HEK293 (cell line): ENCODE results near the gene EARS2.
A peak's percentile ranks its signal among the peaks of the same experiment; 100 is the strongest.

Experiments
- CTCF ChIA-PET: fragments of 350-600 bp; formaldehyde crosslinking; extraction: SDS; loops from one replicate; lab custom pipeline; 2021; ENCODE audit warnings: antibody characterized with exemption; lab: Yijun Ruan, JAX
- POLR2A ChIA-PET: fragments of 300-600 bp; formaldehyde crosslinking; extraction: SDS; loops from one replicate; lab custom pipeline; 2020; ENCODE audit warnings: antibody characterized with exemption, inconsistent platforms; lab: Yijun Ruan, JAX
- H3K27ac ChIP-seq: fragments of 200-500 bp; sonication (Bioruptor generic); 2 replicates; pipeline ENCODE4 v1.5.1; 2014; ENCODE audit warnings: low read depth, low read length, control low read depth, inconsistent platforms; ENCODE audit errors: extremely low read depth
- H3K36me3 ChIP-seq, 2 experiments: fragments of 200-500 bp in 1 of 2; sonication (Bioruptor generic) in 1 of 2; 1 replicate in 1 of 2; 2 replicates in 1 of 2; pipeline ENCODE4 v1.5.1; 2014 to 2017; ENCODE audit warnings: inconsistent platforms in 2 of 2, low read length in 2 of 2; ENCODE audit not compliant: control insufficient read depth in 2 of 2, insufficient read depth in 1 of 2
- H3K4me1 ChIP-seq: fragments of 200-500 bp; sonication (Bioruptor generic); 2 replicates; pipeline ENCODE4 v1.5.1; 2014; ENCODE audit warnings: mild to moderate bottlenecking, low read length, inconsistent platforms; ENCODE audit not compliant: control insufficient read depth, insufficient read depth
- H3K4me3 ChIP-seq: 2 replicates; pipeline ENCODE4 v1.5.1; 2011; ENCODE audit warnings: low read depth, mild to moderate bottlenecking, control low read depth, low read length, moderate library complexity
- H3K9me3 ChIP-seq: fragments of 200-500 bp; sonication (Bioruptor generic); 2 replicates; pipeline ENCODE4 v1.5.1; 2014; ENCODE audit warnings: low read depth, low read length, inconsistent platforms; ENCODE audit not compliant: control insufficient read depth, insufficient read depth
- GLI4 ChIP-seq: fragments of 450-650 bp; formaldehyde crosslinking; IDR thresholded peaks from 2 replicates; pipeline ENCODE4 v1.5.1; 2016; ENCODE audit warnings: missing biosample characterization, missing genetic modification characterization
- GLIS1 ChIP-seq: fragments of 450-650 bp; formaldehyde crosslinking; IDR thresholded peaks from 2 replicates; pipeline ENCODE4 v1.5.1; 2016; ENCODE audit warnings: missing biosample characterization, missing genetic modification characterization
- GLIS2 ChIP-seq: fragments of 450-650 bp; formaldehyde crosslinking; IDR thresholded peaks from 2 replicates; pipeline ENCODE4 v1.5.1; 2016; ENCODE audit warnings: missing biosample characterization, missing genetic modification characterization
- HOXD13 ChIP-seq: sonication (generic); formaldehyde crosslinking; IDR thresholded peaks from 2 replicates; pipeline ENCODE4 v1.8.0; 2022; ENCODE audit warnings: missing genetic modification reagents, borderline replicate concordance
- IKZF3 ChIP-seq: fragments of 450-650 bp; IDR thresholded peaks from 2 replicates; pipeline ENCODE4 v1.5.0; 2018; ENCODE audit warnings: missing biosample characterization, mild to moderate bottlenecking, missing genetic modification characterization, moderate library complexity
- KLF9 ChIP-seq: fragments of 450-650 bp; formaldehyde crosslinking; IDR thresholded peaks from 2 replicates; pipeline ENCODE4 v1.5.1; 2016; ENCODE audit warnings: missing biosample characterization, missing genetic modification characterization, low read depth
- OSR2 ChIP-seq: fragments of 450-650 bp; formaldehyde crosslinking; IDR thresholded peaks from 2 replicates; pipeline ENCODE4 v1.5.1; 2016; ENCODE audit warnings: missing biosample characterization, missing genetic modification characterization
- PATZ1 ChIP-seq: fragments of 450-650 bp; formaldehyde crosslinking; IDR thresholded peaks from 2 replicates; pipeline ENCODE4 v1.5.1; 2016; ENCODE audit warnings: missing biosample characterization, missing genetic modification characterization
- RBAK ChIP-seq: fragments of 450-650 bp; formaldehyde crosslinking; IDR thresholded peaks from 2 replicates; pipeline ENCODE4 v1.5.1; 2016; ENCODE audit warnings: missing biosample characterization, missing genetic modification characterization
- SCRT2 ChIP-seq: fragments of 450-650 bp; formaldehyde crosslinking; IDR thresholded peaks from 2 replicates; pipeline ENCODE4 v1.5.1; 2016; ENCODE audit warnings: missing biosample characterization, missing genetic modification characterization
- SP3 ChIP-seq: fragments of 450-650 bp; formaldehyde crosslinking; IDR thresholded peaks from 2 replicates; pipeline ENCODE4 v1.5.1; 2016; ENCODE audit warnings: missing biosample characterization, missing genetic modification characterization
- ZNF175 ChIP-seq: fragments of 450-650 bp; formaldehyde crosslinking; IDR thresholded peaks from 2 replicates; pipeline ENCODE4 v1.5.1; 2016; ENCODE audit warnings: missing biosample characterization, missing genetic modification characterization
- ZNF239 ChIP-seq: fragments of 450-650 bp; formaldehyde crosslinking; IDR thresholded peaks from 2 replicates; pipeline ENCODE4 v1.5.1; 2016; ENCODE audit warnings: missing biosample characterization, missing genetic modification characterization
- ZNF26 ChIP-seq: fragments of 450-650 bp; formaldehyde crosslinking; IDR thresholded peaks from 2 replicates; pipeline ENCODE4 v1.5.1; 2016; ENCODE audit warnings: missing biosample characterization, missing genetic modification characterization
- ZNF266 ChIP-seq: fragments of 450-650 bp; formaldehyde crosslinking; IDR thresholded peaks from 2 replicates; pipeline ENCODE4 v1.5.1; 2016; ENCODE audit warnings: missing biosample characterization, missing genetic modification characterization, low read depth
- ZNF292 ChIP-seq: fragments of 450-650 bp; formaldehyde crosslinking; IDR thresholded peaks from 2 replicates; pipeline ENCODE4 v1.5.1; 2016; ENCODE audit warnings: low read depth, missing biosample characterization, missing genetic modification characterization, borderline replicate concordance
- ZNF335 ChIP-seq: fragments of 450-650 bp; formaldehyde crosslinking; conservative IDR thresholded peaks from 2 replicates; pipeline ENCODE4 v1.5.1; 2016; ENCODE audit warnings: missing biosample characterization, missing genetic modification characterization
- ZNF350 ChIP-seq: fragments of 450-650 bp; formaldehyde crosslinking; IDR thresholded peaks from 2 replicates; pipeline ENCODE4 v1.5.0; 2017; ENCODE audit warnings: missing biosample characterization, mild to moderate bottlenecking, missing genetic modification characterization
- ZNF488 ChIP-seq: fragments of 450-650 bp; formaldehyde crosslinking; IDR thresholded peaks from 2 replicates; pipeline ENCODE4 v1.5.1; 2016; ENCODE audit warnings: missing biosample characterization, missing genetic modification characterization
- ZNF521 ChIP-seq: fragments of 450-650 bp; formaldehyde crosslinking; IDR thresholded peaks from 2 replicates; pipeline ENCODE4 v1.5.1; 2017; ENCODE audit warnings: missing biosample characterization, mild to moderate bottlenecking, missing genetic modification characterization
- ZNF571 ChIP-seq: fragments of 450-650 bp; formaldehyde crosslinking; IDR thresholded peaks from 2 replicates; pipeline ENCODE4 v1.5.0; 2017; ENCODE audit warnings: missing biosample characterization, missing genetic modification characterization
- ZNF596 ChIP-seq: fragments of 450-650 bp; IDR thresholded peaks from 2 replicates; pipeline ENCODE4 v1.5.0; 2018; ENCODE audit warnings: missing biosample characterization, mild to moderate bottlenecking, missing genetic modification characterization, moderate library complexity
- ZNF658 ChIP-seq: fragments of 450-650 bp; formaldehyde crosslinking; IDR thresholded peaks from 2 replicates; pipeline ENCODE4; 2016; ENCODE audit warnings: missing biosample characterization, missing genetic modification characterization
- ZNF701 ChIP-seq: fragments of 450-650 bp; formaldehyde crosslinking; IDR thresholded peaks from 2 replicates; pipeline ENCODE4 v1.5.1; 2016; ENCODE audit warnings: missing biosample characterization, missing genetic modification characterization
- ZNF785 ChIP-seq: fragments of 450-650 bp; formaldehyde crosslinking; IDR thresholded peaks from 2 replicates; pipeline ENCODE4 v1.5.1; 2016; ENCODE audit warnings: missing biosample characterization, missing genetic modification characterization
- ZNF837 ChIP-seq: fragments of 450-650 bp; formaldehyde crosslinking; IDR thresholded peaks from 2 replicates; pipeline ENCODE4 v1.5.1; 2016; ENCODE audit warnings: missing biosample characterization, missing genetic modification characterization
- ZXDB ChIP-seq: fragments of 450-650 bp; formaldehyde crosslinking; IDR thresholded peaks from 2 replicates; pipeline ENCODE4 v1.5.1; 2016; ENCODE audit warnings: missing biosample characterization, missing genetic modification characterization
- TF ChIP-seq, protein P1 (sequence below): fragments of 450-650 bp; formaldehyde crosslinking; IDR thresholded peaks from 2 replicates; pipeline ENCODE4 v1.5.1; 2016; ENCODE audit warnings: missing biosample characterization, missing genetic modification characterization
- TF ChIP-seq, protein P2 (sequence below): fragments of 450-650 bp; formaldehyde crosslinking; IDR thresholded peaks from 2 replicates; pipeline ENCODE4; 2016; ENCODE audit warnings: missing biosample characterization, missing genetic modification characterization
- TF ChIP-seq, protein P3 (sequence below): fragments of 450-650 bp; formaldehyde crosslinking; IDR thresholded peaks from 2 replicates; pipeline ENCODE4 v1.5.1; 2016; ENCODE audit warnings: missing biosample characterization, missing genetic modification characterization

EARS2 gene

DNA sequence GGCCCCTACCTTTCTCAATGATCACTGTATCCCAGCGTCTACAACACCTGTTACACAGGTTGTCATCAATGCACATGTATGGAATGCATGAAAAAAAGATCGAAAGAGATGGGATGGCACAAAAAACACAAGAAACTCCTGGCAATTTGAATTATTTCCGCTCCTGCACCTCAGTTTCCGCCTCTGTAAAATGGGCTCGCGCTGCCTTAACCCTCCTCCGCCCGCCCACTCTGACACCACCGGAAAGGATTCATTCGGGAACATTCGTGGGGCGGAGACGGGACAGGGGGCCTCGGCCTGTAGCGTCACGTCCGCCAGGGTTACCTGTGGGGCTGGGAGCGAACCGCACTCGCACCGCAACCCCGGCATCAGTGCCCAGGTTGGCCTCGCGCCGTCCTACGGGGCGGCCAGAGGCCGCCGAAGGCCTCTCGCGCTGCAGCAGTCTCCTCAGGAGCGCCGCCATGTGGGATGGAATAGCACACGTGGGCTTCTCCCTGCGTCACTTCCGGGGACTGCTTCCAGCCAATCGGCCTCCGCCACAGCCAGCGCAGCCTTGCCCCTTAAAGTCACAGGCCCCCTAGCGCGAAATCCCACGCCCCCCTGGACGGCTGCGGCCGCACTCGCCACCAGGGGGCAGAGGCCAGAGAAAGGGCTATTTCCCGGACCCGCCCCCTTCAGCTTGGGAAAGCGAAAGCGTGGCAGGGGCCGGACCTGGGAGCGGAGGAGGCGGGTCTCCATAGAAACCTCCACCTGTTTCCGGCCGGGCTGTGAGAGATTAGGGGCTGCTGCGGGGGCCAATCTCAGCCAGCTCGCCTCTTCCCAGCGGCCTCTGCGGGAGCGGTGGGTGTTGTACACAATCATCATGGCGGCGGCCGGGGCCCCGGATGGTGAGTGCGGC lies at the start of gene EARS2, which contains the start of gene UBFD1:
Gene EARS2 (minus strand): TSS at position 470 of the 898 bp plus-strand sequence. CDS start 7 bp downstream, at position 463.
Gene UBFD1 (plus strand): TSS at position 847 of the 898 bp plus-strand sequence. CDS start 16 bp downstream, at position 863.
- no peaks in the 10 kb centered on the region for H3K4me1 ChIP-seq
- peak within 1 kb of the TSS; percentile 87 for H3K4me3 ChIP-seq
- peaks cover 12 to 43% of the 10 kb centered on the region in 2 experiments for H3K36me3 ChIP-seq
- H3K9me3 ChIP-seq, result no peaks in the 10 kb centered on the region
- POLR2A ChIA-PET, result interaction anchor here (0.9 to 1.6 kb wide), 11 partner anchors 13 to 171 kb away, joined by 3 to 8 read pairs (median 4); partner anchors contain the start of gene GGA2
- H3K27ac ChIP-seq, result peak within 1 kb of the TSS; percentile 60; the same call in 1 of the 2 replicates
- CTCF ChIA-PET, result interaction anchor here (0.6 to 1.0 kb wide), 14 partner anchors 11 to 974 kb away, joined by 3 to 11 read pairs (median 3); partner anchors contain the start of gene NDUFAB1
- TF ChIP-seq OSR2 (peak; percentile 10; the same call in 1 of the 2 replicates), ZNF335 (tag by site-specific recombination) (peak; percentile 80), KLF9 (tag by site-specific recombination) (peak; percentile 99), ZNF701 (tag by site-specific recombination) (no peak), ZNF837 (no peak), GLI4 (no peak), HOXD13 (CRISPR knock-in tag) (no peak), IKZF3 (tag by site-specific recombination) (peak; percentile 92), ZNF292 (tag by site-specific recombination) (no peak), GLIS1 (peak; percentile 99), ZXDB (tag by site-specific recombination) (peak; percentile 96), ZNF26 (tag by site-specific recombination) (no peak), ZNF785 (tag by site-specific recombination) (no peak), GLIS2 (tag by site-specific recombination) (peak; percentile 99), ZNF571 (tag by site-specific recombination) (no peak), ZNF521 (no peak), ZNF658 (tag by site-specific recombination) (no peak), ZNF596 (tag by site-specific recombination) (no peak), ZNF350 (tag by site-specific recombination) (no peak), ZNF239 (no peak), ZNF266 (tag by site-specific recombination) (no peak), ZNF488 (tag by site-specific recombination) (no peak), RBAK (tag by site-specific recombination) (no peak), SP3 (peak; percentile 89), ZNF175 (tag by site-specific recombination) (no peak), SCRT2 (tag by site-specific recombination) (peak; percentile 82), PATZ1 (tag by site-specific recombination) (peak; percentile 98)
- TF ChIP-seq, protein P1, sequence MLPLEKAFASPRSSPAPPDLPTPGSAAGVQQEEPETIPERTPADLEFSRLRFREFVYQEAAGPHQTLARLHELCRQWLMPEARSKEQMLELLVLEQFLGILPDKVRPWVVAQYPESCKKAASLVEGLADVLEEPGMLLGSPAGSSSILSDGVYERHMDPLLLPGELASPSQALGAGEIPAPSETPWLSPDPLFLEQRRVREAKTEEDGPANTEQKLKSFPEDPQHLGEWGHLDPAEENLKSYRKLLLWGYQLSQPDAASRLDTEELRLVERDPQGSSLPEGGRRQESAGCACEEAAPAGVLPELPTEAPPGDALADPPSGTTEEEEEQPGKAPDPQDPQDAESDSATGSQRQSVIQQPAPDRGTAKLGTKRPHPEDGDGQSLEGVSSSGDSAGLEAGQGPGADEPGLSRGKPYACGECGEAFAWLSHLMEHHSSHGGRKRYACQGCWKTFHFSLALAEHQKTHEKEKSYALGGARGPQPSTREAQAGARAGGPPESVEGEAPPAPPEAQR (tag by site-specific recombination), result no peak
- TF ChIP-seq, protein P2, sequence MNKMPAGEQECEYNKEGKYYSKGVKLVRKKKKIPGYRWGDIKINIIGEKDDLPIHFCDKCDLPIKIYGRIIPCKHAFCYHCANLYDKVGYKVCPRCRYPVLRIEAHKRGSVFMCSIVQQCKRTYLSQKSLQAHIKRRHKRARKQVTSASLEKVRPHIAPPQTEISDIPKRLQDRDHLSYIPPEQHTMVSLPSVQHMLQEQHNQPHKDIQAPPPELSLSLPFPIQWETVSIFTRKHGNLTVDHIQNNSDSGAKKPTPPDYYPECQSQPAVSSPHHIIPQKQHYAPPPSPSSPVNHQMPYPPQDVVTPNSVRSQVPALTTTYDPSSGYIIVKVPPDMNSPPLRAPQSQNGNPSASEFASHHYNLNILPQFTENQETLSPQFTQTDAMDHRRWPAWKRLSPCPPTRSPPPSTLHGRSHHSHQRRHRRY (tag by site-specific recombination), result no peak
- TF ChIP-seq, protein P3, sequence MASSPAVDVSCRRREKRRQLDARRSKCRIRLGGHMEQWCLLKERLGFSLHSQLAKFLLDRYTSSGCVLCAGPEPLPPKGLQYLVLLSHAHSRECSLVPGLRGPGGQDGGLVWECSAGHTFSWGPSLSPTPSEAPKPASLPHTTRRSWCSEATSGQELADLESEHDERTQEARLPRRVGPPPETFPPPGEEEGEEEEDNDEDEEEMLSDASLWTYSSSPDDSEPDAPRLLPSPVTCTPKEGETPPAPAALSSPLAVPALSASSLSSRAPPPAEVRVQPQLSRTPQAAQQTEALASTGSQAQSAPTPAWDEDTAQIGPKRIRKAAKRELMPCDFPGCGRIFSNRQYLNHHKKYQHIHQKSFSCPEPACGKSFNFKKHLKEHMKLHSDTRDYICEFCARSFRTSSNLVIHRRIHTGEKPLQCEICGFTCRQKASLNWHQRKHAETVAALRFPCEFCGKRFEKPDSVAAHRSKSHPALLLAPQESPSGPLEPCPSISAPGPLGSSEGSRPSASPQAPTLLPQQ (tag by site-specific recombination), result peak; percentile 89
